Omental fat pad (tissue), 4 donors: ENCODE results near the gene OR4N5. TPM values are rescaled to one million over a fixed set of nuclear protein-coding genes. Genes with fewer than 3 reads are reported as not detected.

ENCODE experiments used
- ATAC-seq: fragments of 150-250 bp; one replicate; pipeline ENCODE4 v1.9.1; 2016; ENCODE audit warnings: mild to moderate bottlenecking, moderate library complexity; ENCODE audit not compliant: low FRiP score
- DNase-seq: peaks from one replicate; pipeline ENCODE4 v3.0.0-alpha.2; 2019; ENCODE audit warnings: low spot score
- CTCF ChIP-seq, 3 donors: fragments of 450-650 bp; IDR thresholded peaks; one replicate each; pipeline ENCODE4 v1.5.1; 2016 to 2017; ENCODE audit warnings: antibody characterized with exemption in 3 of 3, mild to moderate bottlenecking in 3 of 3, moderate library complexity in 2 of 3
- total RNA-seq, 4 donors: library from RNA; depleted of rRNA; stranded (reverse); fragments of >200 nt; gene quantifications; one replicate each; pipeline ENCODE4 v1.1.0, GENCODE V29; 2016

OR4N5 gene
- total RNA-seq, 4 donors from 2014 or later: not detected

- no peak for ATAC-seq
- no peak for TF ChIP-seq CTCF (IDR thresholded peaks at IDR 0.05)
- no peak for DNase-seq
Measured at GRCh38 chr14:20177433-20177974, 38.9 kb downstream of the OR4N5 start.

GRCh38 chr14:20179218-20179617 is 40.6 kb downstream of the OR4N5 start:
- DNase-seq: no peak
- TF ChIP-seq CTCF (IDR thresholded peaks at IDR 0.05): no peak
- ATAC-seq: no peak

- TF ChIP-seq CTCF (IDR thresholded peaks at IDR 0.05): no peak
- ATAC-seq (no peak), DNase-seq (no peak)
Measured at GRCh38 chr14:20179880-20180279, 41.3 kb downstream of the OR4N5 start.

- DNase-seq: no peak
- no peak for TF ChIP-seq CTCF (IDR thresholded peaks at IDR 0.05)
- no peak for ATAC-seq
Measured at GRCh38 chr14:20180486-20180885, 41.9 kb downstream of the OR4N5 start.

- DNase-seq (no peak), ATAC-seq (no peak)
- no peak for TF ChIP-seq CTCF (IDR thresholded peaks at IDR 0.05)
Measured at GRCh38 chr14:20184181-20184580, 45.6 kb downstream of the OR4N5 start.

- no peak for DNase-seq
- no peak for TF ChIP-seq CTCF (IDR thresholded peaks at IDR 0.05)
- no peak for ATAC-seq
Measured at GRCh38 chr14:20190596-20190995, 52.0 kb downstream of the OR4N5 start, which contains the start of gene OR11G2. TSS of gene OR11G2 (plus strand) at chr14:20190896. CDS start at chr14:20197438, 6,542 bp downstream.

- ATAC-seq (no peak), DNase-seq (no peak)
- no peak for TF ChIP-seq CTCF (IDR thresholded peaks at IDR 0.05)
Measured at GRCh38 chr14:20191396-20191795, 52.8 kb downstream of the OR4N5 start.
